ENCODE results near the gene THAP10. TPM values are rescaled to one million over a fixed set of nuclear protein-coding genes. Genes with fewer than 3 reads are reported as not detected.

THAP10 gene
- polyA plus RNA-seq, 1 donor from 2014 or later = 0.68 TPM

DNA sequence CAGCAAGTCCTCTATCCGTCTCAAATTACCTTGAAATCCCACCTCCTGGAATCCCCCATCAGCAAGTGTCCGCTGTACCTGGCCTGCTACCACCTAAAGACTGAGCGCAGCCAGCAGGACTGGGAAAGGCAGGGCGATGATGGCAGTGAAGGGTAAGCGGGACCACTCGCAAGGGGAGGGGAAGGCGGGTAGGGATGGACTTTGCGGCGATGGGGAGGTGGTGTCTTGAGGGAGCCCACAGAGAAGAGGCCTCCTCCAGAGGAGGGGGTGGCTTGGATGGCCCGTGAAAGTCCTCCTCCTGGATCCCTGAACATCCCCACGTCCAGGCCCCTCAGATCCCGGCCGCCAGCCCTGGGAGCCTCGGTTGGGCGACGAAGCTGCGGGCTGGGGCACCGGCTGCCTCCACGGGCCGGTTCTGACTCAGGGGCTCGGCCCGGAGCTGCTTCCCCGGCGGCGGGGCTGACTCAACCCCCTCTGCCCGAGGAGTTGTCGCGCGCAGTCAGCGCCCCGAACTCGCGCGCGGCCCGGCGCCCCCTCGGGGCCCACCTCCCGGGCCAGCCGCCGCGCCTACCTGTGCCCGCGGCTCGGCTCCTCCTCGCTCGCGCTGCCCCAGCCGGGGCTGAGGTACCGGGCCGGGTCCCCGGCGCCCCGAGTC lies 38.8 kb downstream of the THAP10 start:
- H3K27me3 Mint-ChIP-seq = peaks cover 54% of the 10 kb centered on the region
- H3K9me3 Mint-ChIP-seq = no peaks in the 10 kb centered on the region
- peak overlapping the region in 3 of 4 donors; percentile 30 to 82 (median 55) for H3K4me3 Mint-ChIP-seq
- H3K36me3 Mint-ChIP-seq = no peaks in the 10 kb centered on the region
- peaks cover 0 to 5% (median 5%) of the 10 kb centered on the region in 3 donors for H3K4me1 Mint-ChIP-seq
- H3K27ac Mint-ChIP-seq = no peak overlapping the region

DNA sequence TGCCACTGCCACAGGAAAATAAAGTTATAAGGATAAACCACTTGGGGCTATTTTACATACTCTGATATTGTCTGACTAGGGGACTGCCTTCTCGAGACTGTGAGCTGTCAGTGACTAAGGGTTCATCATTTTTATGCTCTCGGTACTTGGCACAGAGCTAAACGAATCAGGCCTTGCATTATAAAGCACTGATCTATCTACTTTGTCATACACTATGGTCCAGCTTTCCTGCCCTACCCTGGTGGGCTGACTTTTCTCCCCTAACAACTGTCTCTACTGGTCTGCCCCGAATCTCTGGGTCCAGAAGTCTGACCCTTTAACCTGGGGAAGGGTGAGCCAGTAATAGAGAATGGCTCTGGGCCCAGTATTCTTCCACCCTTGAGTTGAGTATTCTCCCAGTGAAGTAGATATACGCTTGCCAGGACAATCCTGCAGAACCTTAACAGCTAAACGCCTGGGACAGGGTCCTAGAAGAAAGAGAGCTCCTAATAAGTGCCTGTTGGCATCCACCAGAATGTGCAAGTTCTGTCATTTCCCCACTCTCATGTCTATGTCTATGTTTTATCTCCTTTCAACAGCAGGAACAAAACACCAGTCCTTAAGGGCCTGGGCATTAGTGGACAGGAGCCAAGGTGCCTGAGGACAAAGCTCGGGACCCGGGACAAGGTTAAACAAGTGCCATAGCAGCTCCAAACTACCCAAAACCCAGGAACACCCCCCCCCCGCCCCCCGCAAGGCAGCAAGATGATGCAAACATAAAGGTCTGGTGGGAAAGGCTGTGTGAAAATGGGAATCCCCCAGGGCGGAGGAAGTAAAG lies 39.5 kb downstream of the THAP10 start:
- H3K27me3 Mint-ChIP-seq = peaks cover 53% of the 10 kb centered on the region
- peaks cover 0 to 5% (median 5%) of the 10 kb centered on the region in 3 donors for H3K4me1 Mint-ChIP-seq
- no peak overlapping the region for H3K27ac Mint-ChIP-seq
- peak overlapping the region in 3 of 4 donors; percentile 21 to 82 (median 55) for H3K4me3 Mint-ChIP-seq
- H3K36me3 Mint-ChIP-seq = no peaks in the 10 kb centered on the region
- no peaks in the 10 kb centered on the region for H3K9me3 Mint-ChIP-seq

DNA sequence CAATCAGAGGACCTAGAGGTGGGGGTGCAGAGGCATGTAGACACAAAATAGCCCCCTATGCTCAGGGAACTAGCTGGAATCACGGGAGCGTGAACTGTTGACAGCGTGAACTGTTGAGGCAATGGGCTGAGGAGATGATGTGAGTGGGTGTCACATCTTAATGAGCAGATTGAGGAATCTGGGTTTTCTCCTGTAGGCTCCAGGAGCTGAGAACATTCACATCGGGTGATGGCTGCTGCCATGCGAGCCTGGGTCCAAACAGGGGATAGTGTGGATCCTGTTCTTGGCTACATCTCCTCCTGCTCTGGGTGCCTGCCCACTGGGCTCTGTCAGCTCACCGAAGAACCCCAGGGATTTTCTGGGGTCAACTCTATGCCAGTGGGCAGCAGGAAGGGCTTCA lies 40.3 kb downstream of the THAP10 start:
- Mint-ChIP-seq H3K36me3 (no peaks in the 10 kb centered on the region), H3K9me3 (no peaks in the 10 kb centered on the region), H3K4me3 (peak overlapping the region in 1 of 4 donors; percentile 0), H3K27ac (no peak overlapping the region), H3K4me1 (peaks cover 0 to 5% (median 5%) of the 10 kb centered on the region in 3 donors), H3K27me3 (peaks cover 56% of the 10 kb centered on the region)

DNA sequence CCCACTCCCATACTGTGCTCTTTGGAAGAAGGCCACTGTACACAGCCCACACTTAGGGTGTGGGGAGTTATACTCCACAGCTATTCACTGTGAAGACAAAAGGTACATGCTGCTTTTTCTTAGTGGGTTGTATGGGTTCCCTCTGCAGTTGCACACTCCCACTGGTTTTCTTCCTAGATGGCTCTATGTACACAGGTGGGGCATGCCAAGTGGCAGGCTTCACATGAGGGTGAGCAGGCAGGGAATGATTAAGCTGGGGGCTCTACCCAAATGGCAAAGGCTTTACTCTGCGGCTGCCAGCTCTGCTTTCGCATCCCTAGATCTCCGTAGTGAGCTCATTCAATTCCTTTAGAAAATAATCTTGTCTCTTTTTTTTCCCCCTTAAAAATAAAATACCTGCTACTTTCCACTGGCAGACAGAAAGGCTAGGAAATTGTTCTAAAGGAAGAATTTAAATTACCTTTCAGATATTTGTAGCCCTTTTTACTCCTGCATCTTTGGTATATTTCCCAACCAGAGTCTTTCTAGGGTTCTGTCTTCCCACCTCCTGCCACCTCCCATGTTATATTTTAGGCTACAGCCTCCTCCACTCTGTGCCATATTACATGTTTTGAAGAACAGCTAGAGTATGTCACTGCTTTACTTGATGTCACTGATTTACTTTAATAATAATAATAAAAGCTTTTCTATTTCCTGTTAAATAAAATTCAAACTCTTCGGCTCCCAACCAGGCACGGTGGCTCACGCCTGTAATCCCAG lies 46.5 kb downstream of the THAP10 start:
- peaks cover 17% of the 10 kb centered on the region for H3K27me3 Mint-ChIP-seq
- peak overlapping the region in 1 of 3 donors; percentile 41 for H3K27ac Mint-ChIP-seq
- H3K4me3 Mint-ChIP-seq = no peak overlapping the region
- no peaks in the 10 kb centered on the region for H3K4me1 Mint-ChIP-seq
- peaks cover 0 to 2% (median 0%) of the 10 kb centered on the region in 3 donors for H3K9me3 Mint-ChIP-seq
- peaks cover 2% of the 10 kb centered on the region for H3K36me3 Mint-ChIP-seq

DNA sequence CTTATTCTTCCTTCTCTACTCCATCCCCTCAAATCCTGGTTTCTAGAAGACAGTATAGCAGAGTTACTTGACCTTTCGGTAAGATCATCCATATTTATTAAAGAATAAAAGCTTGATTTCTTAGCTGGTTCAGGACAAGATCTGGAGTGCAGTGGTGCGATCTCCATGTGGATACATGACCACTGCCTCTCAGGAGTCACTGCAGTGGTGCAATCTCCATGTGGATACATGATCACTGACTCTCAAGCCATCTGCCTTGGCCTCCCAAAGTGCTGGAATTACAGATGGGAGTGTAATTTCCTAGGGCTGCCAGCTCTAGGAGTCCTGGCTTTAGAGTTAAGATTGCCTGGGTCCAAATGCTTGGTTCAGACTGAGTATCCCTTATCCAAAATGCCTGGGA lies 54.8 kb downstream of the THAP10 start:
- H3K9me3 Mint-ChIP-seq = peaks cover 0 to under 1% (median 0%) of the 10 kb centered on the region in 3 donors
- no peak overlapping the region for H3K4me3 Mint-ChIP-seq
- peaks cover 6% of the 10 kb centered on the region for H3K36me3 Mint-ChIP-seq
- H3K27ac Mint-ChIP-seq = no peak overlapping the region
- H3K27me3 Mint-ChIP-seq = no peaks in the 10 kb centered on the region
- H3K4me1 Mint-ChIP-seq = no peaks in the 10 kb centered on the region

DNA sequence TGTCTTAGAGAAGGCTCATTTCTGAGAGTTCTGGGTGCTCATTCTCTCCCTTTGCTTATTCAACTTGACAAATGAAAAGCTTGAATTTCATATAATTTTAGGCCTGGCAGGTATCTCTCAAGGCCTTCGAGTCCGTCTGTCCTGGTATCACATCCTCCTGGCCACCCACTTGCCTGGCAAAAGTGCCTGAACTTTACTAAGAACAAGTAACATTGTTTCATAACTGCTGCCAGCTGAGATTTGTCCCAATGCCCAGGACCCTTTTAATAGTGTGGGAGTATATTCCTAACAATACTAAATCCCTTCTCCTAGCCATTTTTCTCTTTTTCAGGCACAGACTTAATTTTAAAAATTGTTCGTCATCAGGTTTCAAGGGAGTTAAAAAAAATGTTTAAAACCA lies 56.4 kb downstream of the THAP10 start:
- peak overlapping the region in 1 of 3 donors; percentile 54 for H3K27ac Mint-ChIP-seq
- H3K27me3 Mint-ChIP-seq = no peaks in the 10 kb centered on the region
- H3K4me1 Mint-ChIP-seq = no peaks in the 10 kb centered on the region
- H3K4me3 Mint-ChIP-seq = no peak overlapping the region
- peaks cover 0 to 2% (median 0%) of the 10 kb centered on the region in 3 donors for H3K9me3 Mint-ChIP-seq
- H3K36me3 Mint-ChIP-seq = peaks cover 5% of the 10 kb centered on the region

DNA sequence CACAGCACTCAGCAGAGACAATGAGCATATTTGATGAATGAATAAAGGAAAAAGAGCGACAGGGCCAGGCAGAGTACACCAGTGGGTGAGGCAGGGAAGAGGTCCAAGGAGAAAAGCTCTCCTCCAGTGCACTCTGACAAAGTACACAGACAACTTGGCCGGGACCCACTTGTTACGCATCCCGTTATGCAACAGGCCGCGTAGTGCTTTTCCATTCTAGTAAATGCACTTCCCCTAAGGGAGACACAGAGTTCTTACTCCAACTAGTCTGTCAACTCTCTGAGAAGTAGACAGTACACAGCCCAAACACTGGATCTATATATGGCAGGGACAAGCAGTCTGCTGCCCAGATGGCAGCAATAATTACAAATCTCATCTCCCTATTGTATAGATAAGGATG lies 56.8 kb downstream of the THAP10 start:
- Mint-ChIP-seq H3K9me3 (peaks cover 0 to 2% (median 0%) of the 10 kb centered on the region in 3 donors), H3K36me3 (peaks cover 5% of the 10 kb centered on the region), H3K27ac (no peak overlapping the region), H3K4me1 (no peaks in the 10 kb centered on the region), H3K27me3 (no peaks in the 10 kb centered on the region), H3K4me3 (no peak overlapping the region)

DNA sequence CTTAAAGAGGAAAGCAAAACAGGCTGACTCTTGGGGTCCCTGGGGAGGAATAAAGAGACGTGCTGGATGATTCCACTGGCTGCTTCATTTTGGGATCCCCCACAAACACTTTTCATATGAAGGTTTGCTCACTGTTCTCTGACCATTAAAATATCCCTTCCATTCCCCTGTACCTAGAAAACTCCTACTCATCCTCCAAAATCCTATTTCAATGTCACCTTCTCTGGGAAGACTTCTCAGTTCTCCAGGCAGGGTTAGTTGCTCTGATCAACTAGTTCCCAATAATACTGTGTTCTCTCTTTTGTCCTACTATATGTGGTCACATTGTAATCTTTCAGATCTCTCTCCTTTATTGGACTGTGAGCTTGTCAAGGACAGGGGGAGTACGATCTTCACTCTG lies 57.2 kb downstream of the THAP10 start:
- H3K27me3 Mint-ChIP-seq = no peaks in the 10 kb centered on the region
- peaks cover 0 to 2% (median 0%) of the 10 kb centered on the region in 3 donors for H3K9me3 Mint-ChIP-seq
- H3K36me3 Mint-ChIP-seq = peaks cover 5% of the 10 kb centered on the region
- H3K4me1 Mint-ChIP-seq = no peaks in the 10 kb centered on the region
- H3K27ac Mint-ChIP-seq = no peak overlapping the region
- H3K4me3 Mint-ChIP-seq = no peak overlapping the region

DNA sequence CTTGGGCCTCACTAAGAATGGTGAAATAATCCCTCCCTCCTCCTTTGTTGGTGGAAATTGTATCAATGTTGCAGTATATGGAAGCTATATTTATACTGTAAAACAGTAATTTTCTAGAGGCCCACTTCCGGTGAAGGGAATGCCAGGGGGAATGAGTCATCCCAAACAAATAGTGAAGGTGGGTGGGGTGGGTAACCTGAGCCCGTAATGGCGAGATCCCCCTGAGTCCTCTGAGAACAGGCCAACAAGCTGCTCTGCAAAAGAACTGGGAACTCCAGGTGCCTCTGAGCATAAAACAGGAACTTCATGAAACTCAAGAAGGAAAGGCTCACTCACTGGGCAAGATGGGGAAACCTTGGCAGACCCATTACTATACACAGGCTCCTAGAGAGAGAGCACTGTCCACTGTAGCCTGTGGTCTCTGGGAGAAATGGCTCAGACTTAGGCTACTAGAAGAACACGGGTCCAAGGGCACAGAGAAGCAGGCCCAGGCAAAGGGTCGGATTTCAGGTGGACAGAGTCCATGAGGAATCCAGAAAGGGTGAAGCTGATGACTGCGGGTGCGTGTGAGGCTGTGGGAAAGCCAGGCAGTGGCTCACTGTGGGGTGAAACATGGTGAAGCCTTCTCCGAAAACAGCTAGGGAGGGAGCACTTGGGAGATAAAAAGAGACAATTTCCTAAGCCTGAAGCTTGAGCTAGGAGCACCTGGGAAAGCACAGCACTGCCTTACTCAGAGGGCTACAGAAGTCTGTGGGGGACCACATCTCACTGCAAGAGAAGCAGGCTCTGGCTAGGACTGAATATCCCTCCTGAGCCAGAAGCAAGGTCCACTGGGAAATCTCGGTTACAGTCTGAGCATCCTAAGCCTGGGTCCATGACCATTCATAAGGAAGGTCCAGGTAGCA lies 58.1 kb downstream of the THAP10 start:
- Mint-ChIP-seq H3K4me1 (no peaks in the 10 kb centered on the region), H3K36me3 (peaks cover 5% of the 10 kb centered on the region), H3K27me3 (no peaks in the 10 kb centered on the region), H3K4me3 (no peak overlapping the region), H3K9me3 (peaks cover 0 to 2% (median 0%) of the 10 kb centered on the region in 3 donors), H3K27ac (no peak overlapping the region)

DNA sequence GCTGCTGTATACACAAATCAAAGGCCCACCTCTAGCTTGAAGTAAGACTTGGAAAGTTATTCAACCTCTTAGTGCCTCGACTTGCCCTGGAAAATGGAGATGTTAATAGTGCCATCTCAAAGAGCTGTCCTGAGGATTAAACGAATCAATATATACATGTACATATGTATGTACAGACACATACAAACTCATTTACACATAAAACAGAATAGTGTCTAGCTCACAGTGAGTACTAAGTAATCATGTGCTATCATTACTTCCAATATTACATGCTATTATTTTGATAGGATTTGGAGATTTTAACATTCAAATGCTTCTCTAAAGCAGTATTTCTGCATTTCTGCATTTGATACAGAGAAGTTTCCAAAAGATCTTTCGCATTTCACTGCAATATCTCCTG lies 58.8 kb downstream of the THAP10 start:
- Mint-ChIP-seq H3K4me1 (no peaks in the 10 kb centered on the region), H3K27ac (no peak overlapping the region), H3K36me3 (peaks cover 5% of the 10 kb centered on the region), H3K27me3 (no peaks in the 10 kb centered on the region), H3K4me3 (no peak overlapping the region), H3K9me3 (peaks cover 0 to 2% (median 0%) of the 10 kb centered on the region in 3 donors)

DNA sequence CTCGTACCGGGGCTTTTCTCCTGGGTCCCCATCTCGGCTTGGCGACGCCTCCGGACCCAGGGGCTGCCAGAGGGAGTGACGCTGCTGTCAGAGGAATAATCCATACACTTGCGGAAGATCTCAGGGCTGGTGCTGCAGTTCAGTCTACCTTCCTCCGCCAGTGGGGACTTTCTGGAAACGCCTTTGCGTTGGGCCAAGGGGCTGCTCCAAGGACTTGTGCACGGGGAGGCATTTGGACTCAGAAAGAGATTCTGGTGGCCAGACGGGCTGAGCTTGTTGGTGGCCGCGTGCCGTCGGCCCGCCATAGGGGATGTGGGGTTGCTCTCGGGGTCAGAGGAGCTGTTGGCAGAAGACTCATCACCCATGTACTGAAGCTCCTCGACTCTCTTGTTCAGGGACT lies 60.1 kb downstream of the THAP10 start:
- Mint-ChIP-seq H3K9me3 (peaks cover 0 to 2% (median 0%) of the 10 kb centered on the region in 3 donors), H3K27ac (no peak overlapping the region), H3K27me3 (no peaks in the 10 kb centered on the region), H3K4me3 (no peak overlapping the region), H3K4me1 (no peaks in the 10 kb centered on the region), H3K36me3 (peaks cover 5% of the 10 kb centered on the region)

Measured in IgD-negative memory B cell (primary cell).